Measurements from ENCODE around the gene CCDC88B. TPM values are rescaled to one million over a fixed set of nuclear protein-coding genes. Genes with fewer than 3 reads are reported as not detected.

The CCDC88B gene, protein sequence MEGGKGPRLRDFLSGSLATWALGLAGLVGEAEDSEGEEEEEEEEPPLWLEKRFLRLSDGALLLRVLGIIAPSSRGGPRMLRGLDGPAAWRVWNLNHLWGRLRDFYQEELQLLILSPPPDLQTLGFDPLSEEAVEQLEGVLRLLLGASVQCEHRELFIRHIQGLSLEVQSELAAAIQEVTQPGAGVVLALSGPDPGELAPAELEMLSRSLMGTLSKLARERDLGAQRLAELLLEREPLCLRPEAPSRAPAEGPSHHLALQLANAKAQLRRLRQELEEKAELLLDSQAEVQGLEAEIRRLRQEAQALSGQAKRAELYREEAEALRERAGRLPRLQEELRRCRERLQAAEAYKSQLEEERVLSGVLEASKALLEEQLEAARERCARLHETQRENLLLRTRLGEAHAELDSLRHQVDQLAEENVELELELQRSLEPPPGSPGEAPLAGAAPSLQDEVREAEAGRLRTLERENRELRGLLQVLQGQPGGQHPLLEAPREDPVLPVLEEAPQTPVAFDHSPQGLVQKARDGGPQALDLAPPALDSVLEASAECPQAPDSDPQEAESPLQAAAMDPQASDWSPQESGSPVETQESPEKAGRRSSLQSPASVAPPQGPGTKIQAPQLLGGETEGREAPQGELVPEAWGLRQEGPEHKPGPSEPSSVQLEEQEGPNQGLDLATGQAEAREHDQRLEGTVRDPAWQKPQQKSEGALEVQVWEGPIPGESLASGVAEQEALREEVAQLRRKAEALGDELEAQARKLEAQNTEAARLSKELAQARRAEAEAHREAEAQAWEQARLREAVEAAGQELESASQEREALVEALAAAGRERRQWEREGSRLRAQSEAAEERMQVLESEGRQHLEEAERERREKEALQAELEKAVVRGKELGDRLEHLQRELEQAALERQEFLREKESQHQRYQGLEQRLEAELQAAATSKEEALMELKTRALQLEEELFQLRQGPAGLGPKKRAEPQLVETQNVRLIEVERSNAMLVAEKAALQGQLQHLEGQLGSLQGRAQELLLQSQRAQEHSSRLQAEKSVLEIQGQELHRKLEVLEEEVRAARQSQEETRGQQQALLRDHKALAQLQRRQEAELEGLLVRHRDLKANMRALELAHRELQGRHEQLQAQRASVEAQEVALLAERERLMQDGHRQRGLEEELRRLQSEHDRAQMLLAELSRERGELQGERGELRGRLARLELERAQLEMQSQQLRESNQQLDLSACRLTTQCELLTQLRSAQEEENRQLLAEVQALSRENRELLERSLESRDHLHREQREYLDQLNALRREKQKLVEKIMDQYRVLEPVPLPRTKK (N-terminal part only)
- total RNA-seq (10 to 100 TPM; 12.1 to 35.7 TPM), polyA plus RNA-seq (ENCODE audit: insufficient read length in 6 of 6) (1 to 10 TPM; 4.7 to 7.0 (median 6.0) TPM)
- long read RNA-seq, donor 1, result 0 reads
- long read RNA-seq, donor 2, result 0 reads
- long read RNA-seq, donor 3, result 0 reads
- long read RNA-seq, donor 4, partial matches to known transcripts, result 2 of 5 reads
- long read RNA-seq, donor 4, other reads (novel, unspliced or antisense), result 1 of 5 reads
- long read RNA-seq, donor 5, partial matches to known transcripts, result 0 of 1 reads
- long read RNA-seq, donor 5, other reads (novel, unspliced or antisense), result 0 of 1 reads
- long read RNA-seq, donor 6, result 0 reads
- long read RNA-seq, donor 7, partial matches to known transcripts, result 0 of 1 reads
- long read RNA-seq, donor 7, other reads (novel, unspliced or antisense), result 0 of 1 reads
- long read RNA-seq, donor 8, partial matches to known transcripts, result 0 of 1 reads
- long read RNA-seq, donor 8, other reads (novel, unspliced or antisense), result 0 of 1 reads
- long read RNA-seq, donor 9, result 0 reads
- long read RNA-seq, donor 10, transcript CCDC88B-205 (2 exons, 779 nt), result major isoform, 5 of 13 reads
- long read RNA-seq, donor 10, partial matches to known transcripts, result 6 of 13 reads
- long read RNA-seq, donor 10, other reads (novel, unspliced or antisense), result 2 of 13 reads
- long read RNA-seq, donor 11, result 0 reads
- long read RNA-seq, donor 12, result 0 reads

DNA sequence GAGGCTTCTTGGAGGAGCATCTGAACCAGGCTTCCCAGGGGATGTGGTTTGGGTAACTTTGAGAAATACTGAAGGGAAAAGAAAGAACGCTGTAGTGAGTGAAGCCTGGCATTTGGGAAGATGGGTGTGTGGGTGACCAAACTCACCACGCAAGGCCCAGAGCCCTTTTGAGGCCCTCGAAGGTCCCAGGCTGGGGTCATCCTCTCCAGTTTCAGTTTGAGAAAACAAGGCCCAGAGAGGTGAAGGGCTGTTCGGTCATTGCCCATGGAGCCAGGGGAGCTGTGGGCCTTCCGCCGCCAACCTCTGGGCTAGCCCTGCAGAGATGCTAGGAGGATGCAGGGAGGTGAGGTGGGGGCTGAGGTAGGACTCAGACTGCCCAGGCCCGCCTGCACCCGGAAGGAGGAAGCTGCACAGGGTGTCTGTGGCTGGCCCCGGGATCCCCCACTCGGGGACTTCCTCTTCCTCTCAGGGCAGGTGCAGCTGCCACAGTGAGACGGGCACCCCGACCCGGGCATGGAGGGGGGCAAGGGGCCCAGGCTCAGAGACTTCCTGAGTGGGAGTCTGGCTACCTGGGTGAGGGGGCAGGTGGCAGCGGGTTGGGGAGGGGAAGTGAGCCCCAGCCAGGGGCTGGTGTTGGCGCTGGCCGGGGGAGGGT lies at the start of gene CCDC88B:
Gene CCDC88B (plus strand): TSS at position 451 of the 655 bp plus-strand sequence. CDS start 63 bp downstream, at position 514.
- peak within 1 kb of the TSS in 1 of 2 donors; percentile 86 for H3K27ac ChIP-seq

GRCh38 chr11:64290352-64291261 lies 49.4 kb upstream of the CCDC88B start:
- peaks cover 36 to 58% of the 10 kb centered on the region in 2 donors for H3K27me3 ChIP-seq
- intact Hi-C loops (cut with DNase I), result no loop called here
- no peak for ATAC-seq
- TF ChIP-seq, protein P1, sequence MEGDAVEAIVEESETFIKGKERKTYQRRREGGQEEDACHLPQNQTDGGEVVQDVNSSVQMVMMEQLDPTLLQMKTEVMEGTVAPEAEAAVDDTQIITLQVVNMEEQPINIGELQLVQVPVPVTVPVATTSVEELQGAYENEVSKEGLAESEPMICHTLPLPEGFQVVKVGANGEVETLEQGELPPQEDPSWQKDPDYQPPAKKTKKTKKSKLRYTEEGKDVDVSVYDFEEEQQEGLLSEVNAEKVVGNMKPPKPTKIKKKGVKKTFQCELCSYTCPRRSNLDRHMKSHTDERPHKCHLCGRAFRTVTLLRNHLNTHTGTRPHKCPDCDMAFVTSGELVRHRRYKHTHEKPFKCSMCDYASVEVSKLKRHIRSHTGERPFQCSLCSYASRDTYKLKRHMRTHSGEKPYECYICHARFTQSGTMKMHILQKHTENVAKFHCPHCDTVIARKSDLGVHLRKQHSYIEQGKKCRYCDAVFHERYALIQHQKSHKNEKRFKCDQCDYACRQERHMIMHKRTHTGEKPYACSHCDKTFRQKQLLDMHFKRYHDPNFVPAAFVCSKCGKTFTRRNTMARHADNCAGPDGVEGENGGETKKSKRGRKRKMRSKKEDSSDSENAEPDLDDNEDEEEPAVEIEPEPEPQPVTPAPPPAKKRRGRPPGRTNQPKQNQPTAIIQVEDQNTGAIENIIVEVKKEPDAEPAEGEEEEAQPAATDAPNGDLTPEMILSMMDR (IDR thresholded peaks at IDR 0.05), result no peak
- H3K27ac ChIP-seq, result no peak overlapping the region
- H3K4me3 ChIP-seq, result no peak overlapping the region
- no peak for DNase-seq
- H3K9me3 ChIP-seq, result no peaks in the 10 kb centered on the region
- peaks cover 0 to 7% of the 10 kb centered on the region in 2 donors for H3K36me3 ChIP-seq
- peaks cover 18 to 31% of the 10 kb centered on the region in 2 donors for H3K4me1 ChIP-seq

More for the DNA sequence above, at the start of gene CCDC88B:
- intact Hi-C loops (cut with DNase I), result no loop called here
- TF ChIP-seq, protein P1 (IDR thresholded peaks at IDR 0.05), result no peak
- peak within 1 kb of the TSS in 1 of 2 donors; percentile 49 for H3K4me3 ChIP-seq
- no peaks in the 10 kb centered on the region for H3K27me3 ChIP-seq
- DNase-seq (peak in 2 of 4 donors; percentile 85 to 96), ATAC-seq (peak; percentile 8)
- H3K36me3 ChIP-seq, result peaks cover 0 to 19% of the 10 kb centered on the region in 2 donors
- H3K4me1 ChIP-seq, result peaks cover 3 to 51% of the 10 kb centered on the region in 2 donors
- no peaks in the 10 kb centered on the region for H3K9me3 ChIP-seq

- TF ChIP-seq, protein P1 (IDR thresholded peaks at IDR 0.05), result no peak
- Histone ChIP-seq H3K27ac (no peak within 1 kb of the TSS), H3K4me3 (peak within 1 kb of the TSS; percentile 11 to 14), H3K27me3 (peaks cover 39 to 65% of the 10 kb centered on the region in 2 donors), H3K9me3 (no peaks in the 10 kb centered on the region), H3K4me1 (peaks cover 14 to 26% of the 10 kb centered on the region in 2 donors), H3K36me3 (peaks cover 0 to 7% of the 10 kb centered on the region in 2 donors)
- DNase-seq (no peak), ATAC-seq (no peak)
- intact Hi-C loops (cut with DNase I), result no loop called here
Measured at GRCh38 chr11:64291262-64291751, 48.7 kb upstream of the CCDC88B start, which contains the start of gene KCNK4. Gene KCNK4, plus strand, starts transcription at chr11:64291302. Its CDS starts 1,717 bp downstream, at chr11:64293019.

All from left lung (tissue), 14 donors.